Activated CD8-positive, alpha-beta T cell treated with anti-CD3 and anti-CD28 coated beads for 36 hours (primary cell): ENCODE measurements around the gene TRIM40. TPM values are rescaled to one million over a fixed set of nuclear protein-coding genes. Genes with fewer than 3 reads are reported as not detected.

Experiments
- ATAC-seq: fragments of 200-7000 bp; cut with Tn5 transposase; one replicate; pipeline ENCODE4 v1.10.0; 2021; ENCODE audit warnings: mild to moderate bottlenecking, moderate library complexity
- CTCF ChIA-PET: fragments of 350-600 bp; sonication (Branson Sonifier 250); formaldehyde crosslinking; loops from one replicate; lab custom pipeline; 2021; ENCODE audit warnings: antibody characterized with exemption; lab: Charles Lee
- POLR2A ChIA-PET: fragments of 350-600 bp; sonication (Branson Sonifier 250); formaldehyde crosslinking; loops from one replicate; lab custom pipeline; 2021; ENCODE audit warnings: antibody characterized with exemption; lab: Charles Lee
- DNase-seq: peaks from one replicate; pipeline ENCODE4 v3.0.0-alpha.2; 2020
- H3K27ac Mint-ChIP-seq: one replicate; pipeline ENCODE4 v1.8.0; 2021; ENCODE audit warnings: mild to moderate bottlenecking, mixed read lengths
- H3K27me3 Mint-ChIP-seq: one replicate; pipeline ENCODE4 v1.8.0; 2021; ENCODE audit warnings: mixed read lengths
- H3K36me3 Mint-ChIP-seq: one replicate; pipeline ENCODE4 v1.8.0; 2021; ENCODE audit warnings: low read depth, mixed read lengths
- H3K4me1 Mint-ChIP-seq: one replicate; pipeline ENCODE4 v1.8.0; 2021; ENCODE audit warnings: low read depth, mixed read lengths
- H3K4me3 Mint-ChIP-seq: one replicate; pipeline ENCODE4 v1.8.0; 2021; ENCODE audit warnings: mild to moderate bottlenecking, moderate library complexity, mixed read lengths
- H3K9me3 Mint-ChIP-seq: one replicate; pipeline ENCODE4 v1.8.0; 2021; ENCODE audit warnings: mixed read lengths
- intact Hi-C: fragments of 100-400 bp; cut with micrococcal nuclease; formaldehyde crosslinking; loops from one replicate; pipeline ENCODE4 v1.10.0; 2022
- total RNA-seq, 2 experiments: library from RNA; stranded (reverse); gene quantifications; one replicate each; pipeline ENCODE4 v1.2.3, GENCODE V29; 2021
- TF ChIP-seq, protein P1 (sequence below): fragments of 200-600 bp; IDR thresholded peaks from one replicate; pipeline ENCODE4 v1.8.0; 2022; ENCODE audit warnings: antibody characterized with exemption, mild to moderate bottlenecking

The TRIM40 gene, protein sequence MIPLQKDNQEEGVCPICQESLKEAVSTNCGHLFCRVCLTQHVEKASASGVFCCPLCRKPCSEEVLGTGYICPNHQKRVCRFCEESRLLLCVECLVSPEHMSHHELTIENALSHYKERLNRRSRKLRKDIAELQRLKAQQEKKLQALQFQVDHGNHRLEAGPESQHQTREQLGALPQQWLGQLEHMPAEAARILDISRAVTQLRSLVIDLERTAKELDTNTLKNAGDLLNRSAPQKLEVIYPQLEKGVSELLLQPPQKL
- not detected for total RNA-seq

DNA sequence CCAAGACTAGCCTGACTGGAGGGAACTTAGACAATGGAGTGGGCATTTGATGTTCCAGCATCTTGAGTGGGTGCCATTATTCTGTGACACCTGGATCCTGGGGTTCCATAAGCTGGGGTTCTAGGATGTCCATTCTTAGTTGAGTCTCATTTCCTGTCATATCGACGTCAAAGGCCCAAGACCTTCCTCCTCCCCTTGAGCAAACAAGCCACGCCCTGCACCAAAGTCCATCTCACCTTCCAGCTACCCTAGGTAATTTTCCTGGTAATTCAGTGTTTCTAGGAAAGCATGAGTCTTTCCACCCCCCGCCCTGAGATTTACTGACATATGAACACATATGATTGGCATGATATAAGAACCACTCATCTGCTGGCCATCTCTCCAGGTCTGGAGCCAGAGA is at the start of gene TRIM40:
TSS of gene TRIM40 (plus strand) at position 384 of the 400 bp plus-strand sequence. CDS start 897 bp downstream, outside the sequence.
- H3K4me3 Mint-ChIP-seq: no peak within 1 kb of the TSS
- intact Hi-C loops: no loop called here
- no peak for DNase-seq
- no peak within 1 kb of the TSS for H3K27ac Mint-ChIP-seq
- no peaks in the 10 kb centered on the region for H3K9me3 Mint-ChIP-seq
- no peak for ATAC-seq
- H3K27me3 Mint-ChIP-seq: peaks cover 50% of the 10 kb centered on the region
- POLR2A ChIA-PET: interaction anchor here (0.7 kb wide), 1 partner anchor 23 kb away, joined by 3 read pairs; the partner anchor contains the start of gene TRIM31
- TF ChIP-seq, protein P1, sequence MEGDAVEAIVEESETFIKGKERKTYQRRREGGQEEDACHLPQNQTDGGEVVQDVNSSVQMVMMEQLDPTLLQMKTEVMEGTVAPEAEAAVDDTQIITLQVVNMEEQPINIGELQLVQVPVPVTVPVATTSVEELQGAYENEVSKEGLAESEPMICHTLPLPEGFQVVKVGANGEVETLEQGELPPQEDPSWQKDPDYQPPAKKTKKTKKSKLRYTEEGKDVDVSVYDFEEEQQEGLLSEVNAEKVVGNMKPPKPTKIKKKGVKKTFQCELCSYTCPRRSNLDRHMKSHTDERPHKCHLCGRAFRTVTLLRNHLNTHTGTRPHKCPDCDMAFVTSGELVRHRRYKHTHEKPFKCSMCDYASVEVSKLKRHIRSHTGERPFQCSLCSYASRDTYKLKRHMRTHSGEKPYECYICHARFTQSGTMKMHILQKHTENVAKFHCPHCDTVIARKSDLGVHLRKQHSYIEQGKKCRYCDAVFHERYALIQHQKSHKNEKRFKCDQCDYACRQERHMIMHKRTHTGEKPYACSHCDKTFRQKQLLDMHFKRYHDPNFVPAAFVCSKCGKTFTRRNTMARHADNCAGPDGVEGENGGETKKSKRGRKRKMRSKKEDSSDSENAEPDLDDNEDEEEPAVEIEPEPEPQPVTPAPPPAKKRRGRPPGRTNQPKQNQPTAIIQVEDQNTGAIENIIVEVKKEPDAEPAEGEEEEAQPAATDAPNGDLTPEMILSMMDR: no peak
- no peaks in the 10 kb centered on the region for H3K36me3 Mint-ChIP-seq
- H3K4me1 Mint-ChIP-seq: peaks cover 6% of the 10 kb centered on the region
- CTCF ChIA-PET: interaction anchor here (1.0 to 8.5 kb wide), 3 partner anchors 12 to 482 kb away, joined by 3 to 324 read pairs (median 4); no protein-coding TSS in a partner anchor

DNA sequence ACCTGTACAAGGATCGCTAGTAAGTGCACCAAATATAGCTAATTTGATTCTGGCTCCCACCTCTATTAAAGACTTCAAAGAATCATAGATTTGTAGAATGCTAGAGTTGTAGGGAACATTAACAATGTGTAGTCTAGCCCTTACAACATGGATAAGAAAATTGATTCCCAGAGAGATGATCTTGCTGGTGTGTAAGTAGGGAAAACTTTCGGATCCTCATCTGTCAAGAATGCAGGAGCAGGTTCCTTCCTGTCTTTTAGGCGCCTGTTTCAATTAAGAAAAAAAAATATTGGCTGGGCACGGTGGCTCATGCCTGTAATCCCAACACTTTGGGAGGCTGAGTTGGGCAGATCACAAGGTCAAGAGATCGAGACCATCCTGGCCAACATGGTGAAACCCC is 48.1 kb upstream of the TRIM40 start:
- Mint-ChIP-seq H3K27me3 (peaks cover 41% of the 10 kb centered on the region), H3K27ac (no peak overlapping the region), H3K36me3 (no peaks in the 10 kb centered on the region), H3K9me3 (no peaks in the 10 kb centered on the region), H3K4me1 (no peaks in the 10 kb centered on the region), H3K4me3 (no peak overlapping the region)
- intact Hi-C loops: no loop called here
- ATAC-seq: no peak
- TF ChIP-seq, protein P1: no peak
- no peak for DNase-seq
- ChIA-PET POLR2A (interaction anchor here (1.0 kb wide), 1 partner anchor 65 kb away, joined by 4 read pairs; no protein-coding TSS in a partner anchor), CTCF (interaction anchor here (1.0 to 3.9 kb wide), 4 partner anchors 10 to 43 kb away, joined by 3 to 19 read pairs (median 5); no protein-coding TSS in a partner anchor)

DNA sequence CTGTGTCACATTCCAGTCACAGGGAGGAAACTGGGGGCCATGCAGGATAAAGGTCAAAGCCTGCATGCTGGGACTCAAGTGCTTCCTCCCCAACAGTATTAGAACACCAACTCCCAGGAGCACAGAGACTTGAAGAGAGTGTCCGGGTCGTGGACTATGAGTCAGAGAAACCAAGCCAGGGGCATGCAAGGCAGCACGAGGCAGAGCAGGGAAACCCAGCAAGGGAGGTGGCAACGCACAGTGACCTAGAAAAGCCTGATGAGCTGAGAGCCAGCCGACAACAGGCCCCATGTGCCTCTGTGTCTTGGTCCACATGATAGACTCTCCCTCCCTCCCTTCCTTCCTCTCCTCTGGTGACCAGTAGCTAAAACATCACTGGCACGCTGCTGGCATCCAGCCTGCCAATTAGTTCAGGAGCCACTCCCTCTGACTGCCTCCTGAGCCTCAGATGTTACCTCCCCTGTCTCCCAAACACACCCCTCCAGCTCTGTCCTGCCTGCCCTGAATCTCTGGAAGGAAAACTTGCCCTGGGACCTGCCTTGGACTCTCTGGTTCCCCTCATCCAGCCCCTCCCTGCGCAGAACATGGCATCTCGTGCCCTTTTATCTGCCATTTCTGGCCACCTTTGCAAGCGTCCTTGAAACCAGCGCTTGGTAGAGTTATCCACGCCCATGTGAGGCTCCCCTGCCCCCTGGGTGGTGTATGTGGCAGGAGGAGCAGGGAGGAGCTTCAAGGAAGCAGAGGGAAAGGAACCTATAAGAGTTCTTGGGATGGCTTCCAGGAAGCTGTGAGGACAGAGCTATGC is 44.2 kb upstream of the TRIM40 start:
- no peaks in the 10 kb centered on the region for H3K36me3 Mint-ChIP-seq
- no peaks in the 10 kb centered on the region for H3K9me3 Mint-ChIP-seq
- ChIA-PET CTCF (interaction anchor here (2.0 to 4.7 kb wide), 2 partner anchors 12 to 39 kb away, joined by 7 to 28 read pairs; no protein-coding TSS in a partner anchor), POLR2A (no interaction called here)
- peaks cover 50% of the 10 kb centered on the region for H3K27me3 Mint-ChIP-seq
- no peak for ATAC-seq
- H3K4me1 Mint-ChIP-seq: no peaks in the 10 kb centered on the region
- TF ChIP-seq, protein P1: no peak
- H3K4me3 Mint-ChIP-seq: no peak overlapping the region
- intact Hi-C loops: no loop called here
- H3K27ac Mint-ChIP-seq: no peak overlapping the region
- DNase-seq: no peak

DNA sequence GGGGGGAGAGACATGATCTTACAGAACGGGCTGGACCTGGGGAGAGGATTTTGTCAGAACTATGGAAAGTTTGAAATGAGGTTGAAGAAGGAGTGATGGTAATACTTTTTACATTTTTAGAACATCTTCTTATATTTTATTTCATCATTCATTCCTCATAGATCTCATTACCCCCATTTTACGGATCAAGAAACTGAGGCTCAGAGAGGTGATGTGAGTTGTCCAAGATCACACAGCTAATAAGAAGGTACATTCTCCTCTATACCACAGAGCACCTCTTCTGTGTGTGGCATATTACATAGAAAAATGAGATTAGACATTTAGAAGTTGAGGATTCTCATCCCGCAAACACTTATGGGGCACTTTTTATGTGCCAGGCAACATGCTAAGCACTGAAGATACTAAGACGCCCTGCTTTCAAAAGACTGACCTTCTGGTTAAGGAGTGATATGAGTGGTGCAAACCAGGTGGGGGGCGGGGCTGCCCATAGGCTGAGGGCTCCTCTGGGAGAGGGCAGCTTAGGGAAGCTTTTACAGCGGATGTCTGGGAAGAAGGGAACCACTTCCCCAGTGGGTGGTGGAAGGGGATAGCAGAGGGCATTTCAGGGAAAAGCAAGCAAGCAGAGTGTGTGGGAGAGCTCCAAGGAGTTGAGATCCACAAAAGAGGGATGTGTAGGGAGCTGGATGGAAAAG is 42.9 kb upstream of the TRIM40 start:
- TF ChIP-seq, protein P1: no peak
- CTCF ChIA-PET: interaction anchor here (1.1 to 4.7 kb wide), 2 partner anchors 11 to 38 kb away, joined by 3 to 28 read pairs; no protein-coding TSS in a partner anchor
- peaks cover 5% of the 10 kb centered on the region for H3K4me1 Mint-ChIP-seq

More for the DNA sequence above, 42.9 kb upstream of the TRIM40 start:
- H3K27ac Mint-ChIP-seq: no peak overlapping the region
- ATAC-seq (no peak), DNase-seq (no peak)
- H3K36me3 Mint-ChIP-seq: no peaks in the 10 kb centered on the region
- intact Hi-C loops: no loop called here
- POLR2A ChIA-PET: interaction anchor here (0.6 kb wide), 1 partner anchor 1343 kb away, joined by 3 read pairs; no protein-coding TSS in a partner anchor
- no peak overlapping the region for H3K4me3 Mint-ChIP-seq
- no peaks in the 10 kb centered on the region for H3K9me3 Mint-ChIP-seq
- H3K27me3 Mint-ChIP-seq: peaks cover 51% of the 10 kb centered on the region
